Testis (tissue), 2 donors: ENCODE measurements around the gene PRKN.

Source experiments
- CTCF ChIP-seq, 3 experiments: fragments of 450-650 bp in 2 of 3; fragments of 200-600 bp in 1 of 3; sonication (generic) in 1 of 3; IDR thresholded peaks; one replicate each; pipeline ENCODE4 v1.5.1; 2016 to 2019; ENCODE audit warnings: antibody characterized with exemption in 3 of 3, mild to moderate bottlenecking in 2 of 3, moderate library complexity in 1 of 3
- POLR2A ChIP-seq: fragments of 450-650 bp; IDR thresholded peaks from one replicate; pipeline ENCODE4 v1.6.1; 2017; ENCODE audit warnings: antibody characterized with exemption, mild to moderate bottlenecking, moderate library complexity

GRCh38 chr6:162721404-162721687 lies 6.2 kb downstream of the PRKN start:
- TF ChIP-seq CTCF (IDR thresholded peaks at IDR 0.05) = no peak
- TF ChIP-seq POLR2A = no peak
